ENCODE results near the gene GNS. TPM values are rescaled to one million over a fixed set of nuclear protein-coding genes. Genes with fewer than 3 reads are reported as not detected.

Gene GNS
- total and polyA plus RNA-seq, 2 of the 13 experiments (the other 11 are each of a cell fraction or from before 2014, with no cell fraction given): 49.8 to 51.0 TPM

- no peak for TF ChIP-seq MXD3 (CRISPR knock-in tag; IDR thresholded peaks at IDR 0.05)
- TF ChIP-seq ZNF670 (CRISPR knock-in tag; IDR thresholded peaks at IDR 0.05; ENCODE audit: borderline replicate concordance): no peak; the same call in 1 of the 2 replicates
- peak; percentile 59; the same call in 1 of the 2 replicates for TF ChIP-seq ZNF567 (CRISPR knock-in tag; IDR thresholded peaks at IDR 0.05; ENCODE audit: borderline replicate concordance)
- no peak for TF ChIP-seq AKNA (CRISPR knock-in tag; IDR thresholded peaks at IDR 0.05; ENCODE audit: borderline replicate concordance)
- peak; percentile 67 for TF ChIP-seq RXRA (CRISPR knock-in tag; IDR thresholded peaks at IDR 0.05)
- peak; percentile 60 for TF ChIP-seq ZNF574 (CRISPR knock-in tag; IDR thresholded peaks at IDR 0.05)
- TF ChIP-seq ZNF484 (CRISPR knock-in tag; IDR thresholded peaks at IDR 0.05; ENCODE audit: borderline replicate concordance, low read depth): no peak
- TF ChIP-seq NR3C1 (CRISPR knock-in tag; IDR thresholded peaks at IDR 0.05): no peak
- TF ChIP-seq SNAPC4 (CRISPR knock-in tag; IDR thresholded peaks at IDR 0.05): no peak; the same call in 1 of the 2 replicates
- no peak for TF ChIP-seq DZIP1 (CRISPR knock-in tag; IDR thresholded peaks at IDR 0.05)
- TF ChIP-seq KLF12 (CRISPR knock-in tag; IDR thresholded peaks at IDR 0.05; ENCODE audit: borderline replicate concordance): peak; percentile 68; the same call in 1 of the 2 replicates
Measured at GRCh38 chr12:64759035-64759894, at the start of gene GNS (continued).

Data from HepG2 (cell line).